LNCaP clone FGC (cell line): Measurements from ENCODE around the gene SMC1A.
"Not testable (repeated sequence)": the region's sequence is repeated elsewhere in the genome, so short reads cannot be mapped to it uniquely, and the experiment has no call there.

ENCODE experiments used
- DNase-seq: peaks from one replicate; pipeline ENCODE4 v3.0.0-alpha.2; 2011; ENCODE audit warnings: low read depth
- H3K4me3 ChIP-seq: 2 replicates; pipeline ENCODE4 v1.5.1; 2011; ENCODE audit warnings: mild to moderate bottlenecking, low read depth, low read length, control low read depth
- TF ChIP-seq, protein P1 (sequence below): IDR thresholded peaks from 2 replicates; pipeline ENCODE4 v1.5.1; 2012; ENCODE audit warnings: mild to moderate bottlenecking; ENCODE audit not compliant: control insufficient read depth, insufficient read depth; ENCODE audit errors: extremely low read depth

The SMC1A gene

GRCh38 chrX:53422086-53422860 lies at the start of gene SMC1A:
TSS of gene SMC1A (minus strand) at chrX:53422654. CDS start at chrX:53422600, 54 bp downstream.
- H3K4me3 ChIP-seq, result peak within 1 kb of the TSS; percentile 82
- peak; percentile 90 for DNase-seq
- TF ChIP-seq, protein P1, sequence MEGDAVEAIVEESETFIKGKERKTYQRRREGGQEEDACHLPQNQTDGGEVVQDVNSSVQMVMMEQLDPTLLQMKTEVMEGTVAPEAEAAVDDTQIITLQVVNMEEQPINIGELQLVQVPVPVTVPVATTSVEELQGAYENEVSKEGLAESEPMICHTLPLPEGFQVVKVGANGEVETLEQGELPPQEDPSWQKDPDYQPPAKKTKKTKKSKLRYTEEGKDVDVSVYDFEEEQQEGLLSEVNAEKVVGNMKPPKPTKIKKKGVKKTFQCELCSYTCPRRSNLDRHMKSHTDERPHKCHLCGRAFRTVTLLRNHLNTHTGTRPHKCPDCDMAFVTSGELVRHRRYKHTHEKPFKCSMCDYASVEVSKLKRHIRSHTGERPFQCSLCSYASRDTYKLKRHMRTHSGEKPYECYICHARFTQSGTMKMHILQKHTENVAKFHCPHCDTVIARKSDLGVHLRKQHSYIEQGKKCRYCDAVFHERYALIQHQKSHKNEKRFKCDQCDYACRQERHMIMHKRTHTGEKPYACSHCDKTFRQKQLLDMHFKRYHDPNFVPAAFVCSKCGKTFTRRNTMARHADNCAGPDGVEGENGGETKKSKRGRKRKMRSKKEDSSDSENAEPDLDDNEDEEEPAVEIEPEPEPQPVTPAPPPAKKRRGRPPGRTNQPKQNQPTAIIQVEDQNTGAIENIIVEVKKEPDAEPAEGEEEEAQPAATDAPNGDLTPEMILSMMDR, result no peak

DNA sequence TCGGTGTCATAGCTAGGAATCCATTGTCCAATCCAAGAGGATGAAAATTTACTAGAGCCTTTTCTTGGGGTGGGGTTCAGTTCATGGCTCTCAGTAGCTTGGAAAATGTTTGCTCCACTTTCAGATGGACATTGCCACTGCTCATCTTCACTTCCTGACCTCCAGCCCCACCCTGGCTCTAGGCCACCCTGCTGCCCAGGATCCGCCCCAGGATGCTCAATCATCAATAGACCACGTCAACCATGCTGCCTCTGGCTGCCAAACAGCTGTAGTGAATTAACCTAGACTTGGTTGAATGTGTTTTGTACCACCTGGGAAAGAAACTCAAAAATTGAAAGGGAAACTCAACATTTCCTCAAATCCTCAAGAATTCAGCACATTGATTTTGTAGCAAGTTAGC lies 48.9 kb upstream of the SMC1A start:
- DNase-seq, result no peak
- TF ChIP-seq, protein P1, result no peak
- H3K4me3 ChIP-seq, result no peak overlapping the region

DNA sequence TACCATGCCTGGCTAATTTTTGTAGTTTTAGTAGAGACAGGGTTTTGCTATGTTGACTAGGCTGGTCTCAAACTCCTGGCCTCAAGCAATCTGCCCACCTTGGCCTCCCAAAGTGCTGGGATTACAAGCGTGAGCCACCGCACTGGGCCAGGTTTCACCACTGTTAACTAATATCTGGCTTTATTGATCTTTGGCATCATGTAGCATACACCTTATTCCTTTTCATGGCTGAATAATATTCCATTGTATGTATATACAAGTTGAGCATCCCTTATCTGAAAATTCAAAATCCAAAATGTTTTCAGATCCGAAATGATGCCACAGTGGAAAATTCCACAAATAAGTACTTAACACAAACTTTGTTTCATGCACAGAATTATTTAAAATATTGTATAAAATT lies 46.2 kb upstream of the SMC1A start:
- H3K4me3 ChIP-seq, DNase-seq: not testable (repeated sequence)

DNA sequence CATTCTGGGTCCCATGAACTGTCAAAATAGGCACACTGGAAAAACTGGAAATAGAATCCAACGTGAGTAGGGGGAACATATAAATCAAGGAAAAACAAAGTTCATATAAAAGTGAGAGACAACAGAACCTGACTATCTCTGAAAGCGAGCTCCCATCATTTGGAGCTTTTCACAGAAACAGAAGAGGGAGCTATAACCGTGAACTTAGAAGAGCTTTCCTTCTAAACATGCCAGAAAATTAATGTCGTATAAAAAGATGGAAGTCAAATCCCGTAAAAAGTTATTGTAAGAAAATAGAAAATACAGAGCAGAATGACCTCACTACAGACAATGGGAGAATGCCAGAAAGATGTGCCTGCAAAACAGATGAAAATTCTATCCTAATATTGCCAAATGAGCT lies 35.6 kb upstream of the SMC1A start:
- no peak for DNase-seq
- no peak overlapping the region for H3K4me3 ChIP-seq
- TF ChIP-seq, protein P1, result peak; percentile 26; the same call in 1 of the 2 replicates

DNA sequence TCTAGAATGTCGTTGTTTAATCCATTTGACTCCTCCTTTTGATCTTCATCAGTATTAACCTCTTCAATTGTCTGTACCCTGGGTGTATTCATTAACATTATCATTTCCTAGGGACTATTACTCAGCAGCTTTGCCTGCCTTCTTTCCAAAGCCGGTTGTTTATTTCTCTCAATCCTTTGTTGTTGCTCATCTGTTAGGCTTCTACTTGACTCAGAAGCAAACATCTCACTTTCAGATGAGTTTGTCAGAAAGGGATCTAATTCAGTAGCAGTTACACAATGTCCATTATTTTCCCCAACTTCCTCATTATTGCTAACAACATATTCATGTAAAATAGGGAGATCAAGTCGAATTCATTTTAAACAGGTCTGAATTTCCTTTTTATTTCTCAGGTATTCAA lies 33.8 kb upstream of the SMC1A start:
- no peak overlapping the region for H3K4me3 ChIP-seq
- no peak for DNase-seq
- TF ChIP-seq, protein P1, result no peak

DNA sequence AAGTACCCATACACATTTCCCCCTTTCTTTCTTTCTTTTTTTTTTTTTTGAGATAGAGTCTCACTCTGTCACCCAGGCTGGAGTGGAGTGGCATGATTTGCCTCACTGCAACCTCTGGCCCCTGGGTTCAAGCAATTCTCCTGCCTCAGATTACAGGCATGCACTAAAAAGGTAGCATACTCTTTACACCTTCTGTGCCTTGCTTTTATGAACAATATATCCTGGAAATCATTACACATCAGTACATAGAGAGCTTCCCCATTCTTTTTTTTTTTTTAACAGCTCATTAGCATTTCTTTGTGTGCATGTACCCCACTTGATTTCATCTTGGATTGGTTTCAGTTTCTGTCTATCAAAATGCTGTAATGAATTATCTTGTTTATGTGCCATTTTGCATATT lies 30.4 kb upstream of the SMC1A start:
- TF ChIP-seq, protein P1, result no peak
- DNase-seq, result no peak

DNA sequence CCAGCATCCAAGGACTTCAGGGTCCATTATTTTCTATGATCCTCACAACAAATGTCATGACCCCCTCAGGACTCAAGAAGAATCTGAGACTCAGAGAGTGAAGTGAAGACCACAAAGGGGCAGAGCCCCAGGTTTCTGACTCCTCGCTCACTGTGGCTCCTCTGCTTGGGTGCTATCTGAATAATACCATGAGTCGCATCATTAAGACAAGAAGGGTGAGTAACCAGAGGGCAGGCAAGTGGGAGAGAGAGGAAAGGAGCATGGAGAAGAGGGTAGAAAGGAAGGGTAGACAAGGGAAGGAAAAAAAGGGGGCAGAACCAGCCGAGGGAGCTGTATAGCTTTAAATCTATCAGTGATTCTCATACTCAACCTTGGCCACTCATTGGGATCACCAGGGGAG lies 27.2 kb upstream of the SMC1A start:
- no peak overlapping the region for H3K4me3 ChIP-seq
- TF ChIP-seq, protein P1, result no peak
- DNase-seq, result no peak

More for the DNA sequence above, 30.4 kb upstream of the SMC1A start:
- no peak overlapping the region for H3K4me3 ChIP-seq
